Upper lobe of right lung (tissue), 1 donor: ENCODE results near the gene OR13A1. TPM values are rescaled to one million over a fixed set of nuclear protein-coding genes. Genes with fewer than 3 reads are reported as not detected.
A peak's percentile ranks its signal among the peaks of the same experiment; 100 is the strongest.
"Not testable (repeated sequence)": the region's sequence is repeated elsewhere in the genome, so short reads cannot be mapped to it uniquely, and the experiment has no call there.

Source experiments
- ATAC-seq: fragments of 200-7000 bp; cut with Tn5 transposase; one replicate; pipeline ENCODE4 v1.9.1; 2020; ENCODE audit warnings: mild to moderate bottlenecking, moderate library complexity
- DNase-seq: peaks from one replicate; pipeline ENCODE4 v3.0.0-alpha.2; 2020
- H3K27ac ChIP-seq: fragments of 200-600 bp; one replicate; pipeline ENCODE4 v1.8.0; 2022
- H3K27me3 ChIP-seq: fragments of 200-600 bp; one replicate; pipeline ENCODE4 v1.8.0; 2022; ENCODE audit warnings: mild to moderate bottlenecking
- H3K36me3 ChIP-seq: fragments of 200-600 bp; one replicate; pipeline ENCODE4 v1.8.0; 2022
- H3K4me1 ChIP-seq: fragments of 200-600 bp; one replicate; pipeline ENCODE4 v1.8.0; 2022
- H3K4me3 ChIP-seq: fragments of 200-600 bp; one replicate; pipeline ENCODE4 v1.8.0; 2022; ENCODE audit warnings: mild to moderate bottlenecking
- H3K9me3 ChIP-seq: fragments of 200-600 bp; one replicate; pipeline ENCODE4 v1.8.0; 2022
- intact Hi-C: fragments of 100-400 bp; cut with DNase I; formaldehyde crosslinking; loops from one replicate; pipeline ENCODE4 v1.11.0; 2022
- total RNA-seq: library from RNA; stranded (reverse); fragmentation: NEBNext Ultra II Directional; extraction: Animal tissue kit (Norgen Biotek cat#: 25700); gene quantifications from one replicate; pipeline ENCODE4 v1.2.1, GENCODE V29; 2021
- TF ChIP-seq, protein P1 (sequence below): fragments of 200-600 bp; IDR thresholded peaks from one replicate; pipeline ENCODE4 v1.8.0; 2022; ENCODE audit warnings: antibody characterized with exemption
- donor health status: DM: no; HTN: yes; CAD: no; lungs with severe emphysema.

Gene OR13A1
- total RNA-seq, 1 donor from 2014 or later, result not detected

DNA sequence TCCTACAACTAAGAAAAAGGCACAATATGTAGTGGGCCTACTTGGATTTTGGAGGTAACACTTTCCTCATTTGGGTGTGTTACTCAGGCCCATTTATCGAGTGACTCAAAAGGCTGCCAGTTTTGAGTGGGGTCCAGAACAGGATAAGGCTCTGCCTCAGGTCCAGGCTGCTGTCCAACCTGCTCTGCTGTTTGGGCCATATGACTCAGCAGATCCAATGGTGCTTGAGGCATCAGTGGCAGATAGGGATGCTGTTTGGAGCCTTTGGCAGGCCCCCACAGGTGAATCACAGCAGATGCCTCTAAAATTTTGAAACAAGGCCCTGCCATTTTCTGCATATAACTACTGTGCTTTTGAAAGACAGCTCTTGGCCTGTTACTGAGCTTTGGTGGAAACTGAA is 24.5 kb upstream of the OR13A1 start:
- H3K4me3 ChIP-seq, result no peak overlapping the region
- no peaks in the 10 kb centered on the region for H3K4me1 ChIP-seq
- H3K36me3 ChIP-seq, result no peaks in the 10 kb centered on the region
- H3K9me3 ChIP-seq, result no peaks in the 10 kb centered on the region
- TF ChIP-seq, protein P1, sequence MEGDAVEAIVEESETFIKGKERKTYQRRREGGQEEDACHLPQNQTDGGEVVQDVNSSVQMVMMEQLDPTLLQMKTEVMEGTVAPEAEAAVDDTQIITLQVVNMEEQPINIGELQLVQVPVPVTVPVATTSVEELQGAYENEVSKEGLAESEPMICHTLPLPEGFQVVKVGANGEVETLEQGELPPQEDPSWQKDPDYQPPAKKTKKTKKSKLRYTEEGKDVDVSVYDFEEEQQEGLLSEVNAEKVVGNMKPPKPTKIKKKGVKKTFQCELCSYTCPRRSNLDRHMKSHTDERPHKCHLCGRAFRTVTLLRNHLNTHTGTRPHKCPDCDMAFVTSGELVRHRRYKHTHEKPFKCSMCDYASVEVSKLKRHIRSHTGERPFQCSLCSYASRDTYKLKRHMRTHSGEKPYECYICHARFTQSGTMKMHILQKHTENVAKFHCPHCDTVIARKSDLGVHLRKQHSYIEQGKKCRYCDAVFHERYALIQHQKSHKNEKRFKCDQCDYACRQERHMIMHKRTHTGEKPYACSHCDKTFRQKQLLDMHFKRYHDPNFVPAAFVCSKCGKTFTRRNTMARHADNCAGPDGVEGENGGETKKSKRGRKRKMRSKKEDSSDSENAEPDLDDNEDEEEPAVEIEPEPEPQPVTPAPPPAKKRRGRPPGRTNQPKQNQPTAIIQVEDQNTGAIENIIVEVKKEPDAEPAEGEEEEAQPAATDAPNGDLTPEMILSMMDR, result no peak
- DNase-seq (no peak), ATAC-seq (no peak)
- intact Hi-C loops, result no loop called here
- H3K27me3 ChIP-seq, result no peaks in the 10 kb centered on the region
- H3K27ac ChIP-seq, result no peak overlapping the region

DNA sequence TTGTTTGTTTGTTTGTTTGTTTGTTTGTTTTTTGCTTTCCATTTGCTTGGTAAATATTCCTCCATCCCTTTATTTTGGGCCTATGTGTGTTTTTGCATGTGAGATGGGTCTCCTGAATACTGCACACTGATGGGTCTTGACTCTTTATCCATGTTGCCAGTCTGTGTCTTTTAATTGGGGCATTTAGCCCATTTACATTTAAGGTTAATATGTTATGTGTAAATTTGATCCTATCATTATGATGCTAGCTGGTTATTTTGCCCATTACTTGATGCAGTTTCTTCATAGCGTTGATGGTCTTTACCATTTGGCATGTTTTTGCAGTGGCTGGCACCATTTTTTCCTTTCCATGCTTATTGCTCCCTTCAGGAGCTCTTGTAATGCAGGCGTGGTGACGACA is 16.4 kb upstream of the OR13A1 start:
- intact Hi-C loops, H3K27ac ChIP-seq, ATAC-seq: not testable (repeated sequence)

DNA sequence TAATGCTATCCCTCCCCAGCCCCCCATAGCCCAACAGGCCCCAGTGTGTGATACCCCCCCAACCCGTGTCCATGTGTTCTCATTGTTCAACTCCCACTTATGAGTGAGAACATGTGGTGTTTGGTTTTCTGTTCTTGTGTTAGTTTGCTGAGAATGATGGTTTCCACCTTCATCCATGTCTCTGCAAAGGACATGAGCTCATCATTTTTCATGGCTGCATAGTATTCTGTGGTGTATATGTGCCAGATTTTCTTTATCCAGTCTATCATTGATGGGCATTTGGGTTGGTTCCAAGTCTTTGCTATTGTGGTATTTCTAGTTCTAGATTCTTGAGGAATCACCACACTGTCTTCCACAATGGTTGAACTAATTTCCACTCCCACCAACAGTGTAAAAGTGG is 11.5 kb upstream of the OR13A1 start:
- DNase-seq, H3K4me3 ChIP-seq, H3K4me1 ChIP-seq, H3K9me3 ChIP-seq, H3K27ac ChIP-seq, ATAC-seq, H3K36me3 ChIP-seq, H3K27me3 ChIP-seq, intact Hi-C loops: not testable (repeated sequence)

More for the DNA sequence above, 16.4 kb upstream of the OR13A1 start:
- not testable (repeated sequence) for H3K27me3 ChIP-seq, H3K36me3 ChIP-seq, H3K4me1 ChIP-seq, H3K9me3 ChIP-seq, DNase-seq, H3K4me3 ChIP-seq

DNA sequence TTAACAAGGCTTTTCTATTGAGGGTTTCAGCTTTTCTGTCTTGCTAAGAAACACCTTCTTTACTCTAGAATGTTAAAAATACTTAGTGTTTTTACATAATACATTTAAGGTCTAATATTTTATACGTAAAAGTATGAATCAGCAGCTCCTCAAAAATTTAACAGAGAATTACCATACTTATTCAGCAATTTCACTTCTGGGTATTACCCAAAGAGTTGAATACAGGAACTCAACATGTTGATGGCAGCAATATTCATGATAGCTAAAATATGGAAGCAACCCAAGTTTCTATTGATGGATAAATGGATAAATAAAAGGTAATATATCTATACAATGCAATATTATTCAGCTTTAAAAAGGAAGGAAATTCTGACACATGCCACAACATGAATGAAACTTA is 9.7 kb upstream of the OR13A1 start:
- H3K27me3 ChIP-seq, result no peaks in the 10 kb centered on the region
- no peaks in the 10 kb centered on the region for H3K4me1 ChIP-seq
- intact Hi-C loops, result no loop called here
- TF ChIP-seq, protein P1, result no peak
- H3K4me3 ChIP-seq, result no peak overlapping the region
- no peak for ATAC-seq
- no peak for DNase-seq
- no peaks in the 10 kb centered on the region for H3K9me3 ChIP-seq
- H3K36me3 ChIP-seq, result no peaks in the 10 kb centered on the region
- H3K27ac ChIP-seq, result no peak overlapping the region

DNA sequence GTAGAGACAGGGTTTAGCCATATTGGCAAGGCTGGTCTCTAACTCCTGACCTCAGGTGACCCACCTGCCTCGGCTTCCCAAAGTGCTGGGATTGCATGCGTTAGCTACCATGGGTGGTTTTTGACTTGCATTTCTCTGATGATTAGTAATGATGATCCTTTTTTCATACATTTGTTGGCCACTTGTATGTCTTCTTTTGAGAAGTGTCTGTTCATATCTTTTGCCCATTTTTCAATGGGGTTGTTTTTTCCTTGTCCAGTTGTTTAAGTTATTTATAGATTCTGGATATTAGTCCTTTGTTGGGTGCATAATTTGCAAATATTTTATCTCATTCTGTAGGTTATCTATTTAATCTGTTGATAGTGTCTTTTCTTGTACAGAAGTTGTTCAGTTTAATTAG is 4.3 kb upstream of the OR13A1 start:
- Histone ChIP-seq H3K27me3 (no peaks in the 10 kb centered on the region), H3K36me3 (no peaks in the 10 kb centered on the region), H3K4me3 (no peak overlapping the region), H3K9me3 (no peaks in the 10 kb centered on the region), H3K4me1 (no peaks in the 10 kb centered on the region), H3K27ac (no peak overlapping the region)
- no peak for ATAC-seq
- TF ChIP-seq, protein P1, result no peak
- no peak for DNase-seq
- intact Hi-C loops, result no loop called here

DNA sequence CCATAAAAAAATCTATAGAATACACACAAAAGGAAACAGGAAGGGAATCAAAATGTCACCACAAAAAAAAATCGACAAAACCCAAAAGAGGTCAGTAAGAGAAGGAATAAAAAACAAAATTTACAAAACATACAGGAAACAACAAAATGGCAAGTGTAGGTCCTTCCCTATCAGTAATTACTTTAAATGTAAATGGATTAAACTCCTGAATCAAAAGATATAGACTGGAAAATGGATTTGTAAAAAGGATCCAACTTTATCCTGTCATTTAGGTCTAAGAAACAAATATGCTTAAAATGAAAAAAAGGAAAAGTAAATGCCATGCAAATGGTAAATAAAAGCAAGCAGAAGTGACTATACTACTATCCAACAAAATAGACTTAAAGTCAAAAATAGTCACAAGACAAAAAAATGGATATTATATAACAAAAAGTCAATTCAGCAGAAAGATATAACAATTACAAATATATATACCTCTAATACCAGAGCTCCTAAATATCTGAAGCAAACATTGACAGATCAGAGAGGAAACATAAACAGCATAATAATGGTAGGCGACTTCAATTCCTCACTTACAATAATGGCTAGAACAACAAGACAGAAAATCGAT is 2.0 kb downstream of the OR13A1 start:
- no peak overlapping the region for H3K27ac ChIP-seq
- ATAC-seq (no peak), DNase-seq (no peak)
- TF ChIP-seq, protein P1, result no peak
- no peaks in the 10 kb centered on the region for H3K4me1 ChIP-seq
- H3K27me3 ChIP-seq, result no peaks in the 10 kb centered on the region
- no peak overlapping the region for H3K4me3 ChIP-seq
- no peaks in the 10 kb centered on the region for H3K9me3 ChIP-seq
- no peaks in the 10 kb centered on the region for H3K36me3 ChIP-seq
- intact Hi-C loops, result no loop called here

DNA sequence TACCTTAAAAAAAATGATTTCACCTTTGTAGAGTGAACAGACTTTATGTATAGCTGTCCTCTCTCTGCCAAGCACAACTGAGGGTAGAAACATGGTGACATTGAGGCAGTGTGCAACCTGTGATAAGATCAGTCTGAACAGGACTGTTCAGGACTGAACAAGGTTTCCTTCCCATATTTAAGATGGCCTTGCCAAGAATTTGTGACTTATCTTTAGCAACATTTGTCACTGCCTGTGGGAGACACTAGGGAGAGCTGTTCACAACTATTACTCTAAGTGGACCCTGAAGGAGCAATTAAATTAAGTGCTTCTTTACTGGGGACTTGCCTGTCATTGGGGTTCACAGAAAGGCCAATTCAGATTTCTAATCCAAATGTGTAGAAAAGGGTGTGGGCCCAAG is 6.7 kb downstream of the OR13A1 start:
- no peaks in the 10 kb centered on the region for H3K36me3 ChIP-seq
- TF ChIP-seq, protein P1, result no peak
- ATAC-seq, result peak; percentile 73
- H3K27me3 ChIP-seq, result no peaks in the 10 kb centered on the region
- intact Hi-C loops, result no loop called here
- H3K9me3 ChIP-seq, result no peaks in the 10 kb centered on the region
- no peak overlapping the region for H3K4me3 ChIP-seq
- DNase-seq, result no peak
- no peaks in the 10 kb centered on the region for H3K4me1 ChIP-seq
- no peak overlapping the region for H3K27ac ChIP-seq
